IMR-90 (cell line): ENCODE results near the gene ARHGEF7. TPM values are rescaled to one million over a fixed set of nuclear protein-coding genes. Genes with fewer than 3 reads are reported as not detected.

Experiments used
- ATAC-seq: fragments of 200-7000 bp; cut with Tn5 transposase; 2 replicates; pipeline ENCODE4 v1.9.1; 2020; ENCODE audit warnings: low read depth, mild to moderate bottlenecking, moderate library complexity
- BruUV-seq: library from RNA; stranded (reverse); fragments of 400-500 nt; replicated peaks from 2 replicates; lab custom pipeline; 2021; lab: Mats Ljungman, UMichigan
- CTCF ChIA-PET: fragments of 300-600 bp; formaldehyde crosslinking; extraction: SDS; loops from one replicate; lab custom pipeline; 2021; ENCODE audit warnings: antibody characterized with exemption; lab: Yijun Ruan, JAX
- POLR2A ChIA-PET: fragments of 300-600 bp; sonication (Branson Sonifier 250); formaldehyde crosslinking; loops from one replicate; lab custom pipeline; 2022; ENCODE audit warnings: antibody characterized with exemption; ENCODE audit not compliant: unreplicated experiment; lab: Charles Lee
- DNase-seq: peaks from one replicate; pipeline ENCODE4 v3.0.0; 2013
- H2AFZ ChIP-seq: replicated peaks from 2 replicates; pipeline ENCODE3; 2013; ENCODE audit warnings: low read length, mild to moderate bottlenecking; ENCODE audit not compliant: poor library complexity
- H2AK5ac ChIP-seq: 2 replicates; pipeline ENCODE4 v1.6.1; 2013; ENCODE audit warnings: low read depth, low read length, inconsistent platforms
- H2AK9ac ChIP-seq: replicated peaks from 2 replicates; pipeline ENCODE3; 2013; ENCODE audit warnings: mild to moderate bottlenecking, low read depth, low read length, moderate library complexity; ENCODE audit not compliant: poor library complexity
- H2BK120ac ChIP-seq: 2 replicates; pipeline ENCODE4 v1.6.1; 2013; ENCODE audit warnings: low read depth, low read length, inconsistent platforms
- H2BK15ac ChIP-seq: 3 replicates; pipeline ENCODE4 v1.6.1; 2013; ENCODE audit warnings: low read depth, low read length, inconsistent platforms
- H2BK20ac ChIP-seq: 2 replicates; pipeline ENCODE4 v1.6.1; 2013; ENCODE audit warnings: low read depth, mild to moderate bottlenecking, inconsistent platforms, low read length, moderate library complexity
- H2BK5ac ChIP-seq: 2 replicates; pipeline ENCODE4 v1.6.1; 2013; ENCODE audit warnings: mild to moderate bottlenecking, low read depth, low read length, inconsistent platforms; ENCODE audit not compliant: poor library complexity, severe bottlenecking
- H3K14ac ChIP-seq: replicated peaks from 2 replicates; pipeline ENCODE4 v1.6.1; 2013; ENCODE audit warnings: low read depth, low read length, inconsistent platforms
- H3K18ac ChIP-seq: 2 replicates; pipeline ENCODE4 v1.6.1; 2013; ENCODE audit warnings: low read depth, low read length, control low read depth
- H3K23ac ChIP-seq: 2 replicates; pipeline ENCODE4 v1.6.1; 2013; ENCODE audit warnings: low read depth, low read length, inconsistent platforms
- H3K27ac ChIP-seq: 2 replicates; pipeline ENCODE4 v1.5.1; 2013; ENCODE audit warnings: mild to moderate bottlenecking, control low read depth, low read length; ENCODE audit not compliant: insufficient read depth
- H3K27me3 ChIP-seq: 2 replicates; pipeline ENCODE4 v1.6.1; 2013; ENCODE audit warnings: low read length; ENCODE audit not compliant: control insufficient read depth, insufficient read depth
- H3K36me3 ChIP-seq: 2 replicates; pipeline ENCODE4 v1.6.1; 2013; ENCODE audit warnings: low read length, mixed read lengths; ENCODE audit not compliant: control insufficient read depth, insufficient read depth
- H3K4ac ChIP-seq: 2 replicates; pipeline ENCODE4 v1.6.1; 2013; ENCODE audit warnings: low read depth, low read length, inconsistent platforms
- H3K4me1 ChIP-seq: 2 replicates; pipeline ENCODE4 v1.6.1; 2013; ENCODE audit warnings: low read length, mixed read lengths; ENCODE audit not compliant: control insufficient read depth, insufficient read depth
- H3K4me2 ChIP-seq: 2 replicates; pipeline ENCODE4 v1.6.1; 2013; ENCODE audit warnings: low read depth, mild to moderate bottlenecking, control low read depth, low read length, moderate library complexity
- H3K4me3 ChIP-seq: 2 replicates; pipeline ENCODE4 v1.5.1; 2013; ENCODE audit warnings: low read depth, mild to moderate bottlenecking, control low read depth, low read length, moderate library complexity; ENCODE audit not compliant: insufficient read depth
- H3K56ac ChIP-seq: 2 replicates; pipeline ENCODE4 v1.6.1; 2013; ENCODE audit warnings: low read length, inconsistent platforms; ENCODE audit not compliant: insufficient read depth; ENCODE audit errors: extremely low read depth
- H3K79me1 ChIP-seq, 2 experiments: 2 replicates each; pipeline ENCODE4 v1.6.1; 2013; ENCODE audit warnings: low read length in 2 of 2, inconsistent platforms in 1 of 2, low read depth in 1 of 2
- H3K9ac ChIP-seq: 2 replicates; pipeline ENCODE4 v1.6.1; 2013; ENCODE audit warnings: low read depth, low read length, control low read depth
- H3K9me1 ChIP-seq: 2 replicates; pipeline ENCODE4 v1.6.1; 2013; ENCODE audit warnings: low read length, inconsistent platforms; ENCODE audit not compliant: insufficient read depth
- H3K9me3 ChIP-seq: 2 replicates; pipeline ENCODE4 v1.6.1; 2013; ENCODE audit warnings: low read length; ENCODE audit not compliant: control insufficient read depth, insufficient read depth
- H4K20me1 ChIP-seq: 2 replicates; pipeline ENCODE4 v1.6.1; 2013; ENCODE audit warnings: low read length, inconsistent platforms; ENCODE audit not compliant: insufficient read depth
- H4K5ac ChIP-seq: 2 replicates; pipeline ENCODE4 v1.6.1; 2013; ENCODE audit warnings: mild to moderate bottlenecking, low read depth, low read length, control low read depth
- H4K8ac ChIP-seq, 2 experiments: 2 replicates each; pipeline ENCODE4 v1.6.1; 2013; ENCODE audit warnings: low read depth in 2 of 2, low read length in 2 of 2, control low read depth in 1 of 2, inconsistent platforms in 1 of 2
- H4K91ac ChIP-seq: 2 replicates; pipeline ENCODE4 v1.6.1; 2013; ENCODE audit warnings: low read depth, low read length, inconsistent platforms; ENCODE audit not compliant: insufficient read depth
- CEBPB ChIP-seq: IDR thresholded peaks from 2 replicates; pipeline ENCODE4 v1.6.1; 2012; ENCODE audit warnings: low read depth, low read length, improper control_type of control experiment
- CHD1 ChIP-seq: IDR thresholded peaks from 2 replicates; pipeline ENCODE4 v1.6.1; 2012; ENCODE audit warnings: low read depth, low read length, improper control_type of control experiment
- MAFK ChIP-seq: IDR thresholded peaks from 2 replicates; pipeline ENCODE4 v1.6.1; 2012; ENCODE audit warnings: low read depth, low read length, improper control_type of control experiment
- MAZ ChIP-seq: IDR thresholded peaks from 2 replicates; pipeline ENCODE4 v1.6.1; 2012; ENCODE audit warnings: low read depth, mild to moderate bottlenecking, low read length, improper control_type of control experiment, moderate library complexity, borderline replicate concordance
- RAD21 ChIP-seq: IDR thresholded peaks from 2 replicates; pipeline ENCODE4 v1.6.1; 2012; ENCODE audit warnings: low read length, improper control_type of control experiment
- WGBS, 2 experiments: methylation state at CpG; one replicate each; pipeline versions ENCODE4 v1.1.5 to v1.1.7; 2013; ENCODE audit warnings: missing lambda C conversion rate in 2 of 2; ENCODE audit not compliant: insufficient read length in 1 of 2; ENCODE audit errors: extremely low coverage in 2 of 2; 5-methylcytosine and 5-hydroxymethylcytosine counted together
- dilution Hi-C: fragments of 300-500 bp; cut with HindIII; formaldehyde crosslinking; loops from one replicate; pipeline ENCODE4 v1.14.3; 2018; ENCODE audit warnings: low sequenced_read_pairs; ENCODE audit not compliant: unreplicated experiment
- in situ Hi-C: fragments of 300-500 bp; cut with MboI; formaldehyde crosslinking; loops from 3 replicates; pipeline ENCODE4 v1.14.3; 2019; ENCODE audit warnings: low sequenced_read_pairs, inconsistent platforms, mixed read lengths
- intact Hi-C: fragments of 100-400 bp; cut with micrococcal nuclease; formaldehyde crosslinking; loops from 2 replicates; pipeline ENCODE4 v1.10.0; 2022
- polyA plus RNA-seq, 3 experiments: library from polyadenylated mRNA; depleted of rRNA; stranded (reverse); fragments of >200 nt; gene quantifications; 2 replicates each; pipeline ENCODE4 v1.2.3, GENCODE V29; 2012; ENCODE audit warnings: low replicate concordance in 1 of 3
- total RNA-seq: library from RNA; depleted of rRNA; stranded (reverse); fragments of >200 nt; gene quantifications from 2 replicates; pipeline ENCODE4 v1.2.3, GENCODE V29; 2012
- TF ChIP-seq, protein P1 (sequence below): conservative IDR thresholded peaks from 2 replicates; pipeline ENCODE4 v1.5.1; 2012; ENCODE audit warnings: mild to moderate bottlenecking, low read depth, low read length, improper control_type of control experiment
- TF ChIP-seq, protein P2 (sequence below): fragments of 150-350 bp; IDR thresholded peaks from 2 replicates; pipeline ENCODE4 v1.6.1; 2017; ENCODE audit warnings: mild to moderate bottlenecking, antibody characterized with exemption, low read length, low read depth
- TF ChIP-seq, protein P3 (sequence below): fragments of 150-350 bp; IDR thresholded peaks from 2 replicates; pipeline ENCODE4 v1.6.1; 2016; ENCODE audit warnings: low read depth, mild to moderate bottlenecking, low read length, moderate library complexity, borderline replicate concordance

The ARHGEF7 gene
- total and polyA plus RNA-seq, 2 of the 4 experiments (the other 2 are of a cell fraction), result 32.9 to 59.0 TPM

DNA sequence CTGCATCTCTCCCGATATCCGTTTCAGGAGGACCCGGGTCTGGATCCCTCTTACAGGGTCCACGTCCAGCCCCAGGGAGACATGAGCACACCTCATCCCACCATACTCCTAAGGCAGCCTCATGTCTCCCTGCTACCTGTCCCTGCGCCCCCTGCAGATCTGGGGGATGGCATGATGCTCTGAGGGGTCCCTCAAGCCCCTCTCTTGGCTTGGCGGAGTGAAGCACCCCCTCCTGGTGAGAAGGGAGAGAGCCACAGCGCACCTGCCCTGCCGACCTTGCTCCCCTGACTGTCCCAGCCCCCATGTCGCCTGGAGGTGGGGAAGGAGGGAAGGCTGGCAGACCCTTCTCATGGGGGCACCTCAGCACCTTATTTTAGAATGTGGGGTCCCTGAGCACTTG lies 21.5 kb upstream of the ARHGEF7 start:
- Histone ChIP-seq H3K4me1 (no peaks in the 10 kb centered on the region), H3K23ac (no peak overlapping the region)
- POLR2A ChIA-PET, result no interaction called here

More for the DNA sequence above, 21.5 kb upstream of the ARHGEF7 start:
- Histone ChIP-seq H4K20me1 (no peaks in the 10 kb centered on the region), H3K27me3 (peaks cover 68% of the 10 kb centered on the region), H2BK15ac (no peak overlapping the region), H2BK120ac (no peak overlapping the region), H2AFZ (no peak overlapping the region), H3K4me3 (no peak overlapping the region), H2BK5ac (no peak overlapping the region), H3K56ac (no peak overlapping the region), H3K4me2 (no peak overlapping the region), H3K79me1 (no peaks in the 10 kb centered on the region), H3K4ac (no peak overlapping the region), H3K9ac (no peak overlapping the region), H3K36me3 (no peaks in the 10 kb centered on the region), H3K9me1 (no peaks in the 10 kb centered on the region), H3K9me3 (no peaks in the 10 kb centered on the region; the same call in 1 of the 2 replicates), H2BK20ac (no peak overlapping the region), H4K91ac (no peak overlapping the region), H2AK5ac (no peak overlapping the region), H2AK9ac (no peak overlapping the region), H3K18ac (no peak overlapping the region), H3K14ac (no peak overlapping the region), H4K8ac (no peak overlapping the region), H3K27ac (no peak overlapping the region), H4K5ac (no peak overlapping the region)
- in situ Hi-C loops (no loop called here), intact Hi-C loops (no loop called here), dilution Hi-C loops (no loop called here)
- TF ChIP-seq, protein P1, sequence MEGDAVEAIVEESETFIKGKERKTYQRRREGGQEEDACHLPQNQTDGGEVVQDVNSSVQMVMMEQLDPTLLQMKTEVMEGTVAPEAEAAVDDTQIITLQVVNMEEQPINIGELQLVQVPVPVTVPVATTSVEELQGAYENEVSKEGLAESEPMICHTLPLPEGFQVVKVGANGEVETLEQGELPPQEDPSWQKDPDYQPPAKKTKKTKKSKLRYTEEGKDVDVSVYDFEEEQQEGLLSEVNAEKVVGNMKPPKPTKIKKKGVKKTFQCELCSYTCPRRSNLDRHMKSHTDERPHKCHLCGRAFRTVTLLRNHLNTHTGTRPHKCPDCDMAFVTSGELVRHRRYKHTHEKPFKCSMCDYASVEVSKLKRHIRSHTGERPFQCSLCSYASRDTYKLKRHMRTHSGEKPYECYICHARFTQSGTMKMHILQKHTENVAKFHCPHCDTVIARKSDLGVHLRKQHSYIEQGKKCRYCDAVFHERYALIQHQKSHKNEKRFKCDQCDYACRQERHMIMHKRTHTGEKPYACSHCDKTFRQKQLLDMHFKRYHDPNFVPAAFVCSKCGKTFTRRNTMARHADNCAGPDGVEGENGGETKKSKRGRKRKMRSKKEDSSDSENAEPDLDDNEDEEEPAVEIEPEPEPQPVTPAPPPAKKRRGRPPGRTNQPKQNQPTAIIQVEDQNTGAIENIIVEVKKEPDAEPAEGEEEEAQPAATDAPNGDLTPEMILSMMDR, result no peak
- no peak for TF ChIP-seq MAZ
- TF ChIP-seq, protein P2, sequence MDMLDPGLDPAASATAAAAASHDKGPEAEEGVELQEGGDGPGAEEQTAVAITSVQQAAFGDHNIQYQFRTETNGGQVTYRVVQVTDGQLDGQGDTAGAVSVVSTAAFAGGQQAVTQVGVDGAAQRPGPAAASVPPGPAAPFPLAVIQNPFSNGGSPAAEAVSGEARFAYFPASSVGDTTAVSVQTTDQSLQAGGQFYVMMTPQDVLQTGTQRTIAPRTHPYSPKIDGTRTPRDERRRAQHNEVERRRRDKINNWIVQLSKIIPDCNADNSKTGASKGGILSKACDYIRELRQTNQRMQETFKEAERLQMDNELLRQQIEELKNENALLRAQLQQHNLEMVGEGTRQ, result no peak
- TF ChIP-seq RAD21, result no peak
- TF ChIP-seq CEBPB, result no peak
- no peak for TF ChIP-seq CHD1
- TF ChIP-seq, protein P3, sequence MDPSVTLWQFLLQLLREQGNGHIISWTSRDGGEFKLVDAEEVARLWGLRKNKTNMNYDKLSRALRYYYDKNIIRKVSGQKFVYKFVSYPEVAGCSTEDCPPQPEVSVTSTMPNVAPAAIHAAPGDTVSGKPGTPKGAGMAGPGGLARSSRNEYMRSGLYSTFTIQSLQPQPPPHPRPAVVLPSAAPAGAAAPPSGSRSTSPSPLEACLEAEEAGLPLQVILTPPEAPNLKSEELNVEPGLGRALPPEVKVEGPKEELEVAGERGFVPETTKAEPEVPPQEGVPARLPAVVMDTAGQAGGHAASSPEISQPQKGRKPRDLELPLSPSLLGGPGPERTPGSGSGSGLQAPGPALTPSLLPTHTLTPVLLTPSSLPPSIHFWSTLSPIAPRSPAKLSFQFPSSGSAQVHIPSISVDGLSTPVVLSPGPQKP, result no peak
- no peak for TF ChIP-seq MAFK
- WGBS, 2 experiments, result no CpG with 5 or more reads among the region's 9 CpGs
- CTCF ChIA-PET, result no interaction called here
- ATAC-seq (no peak), DNase-seq (no peak)
- BruUV-seq, result no TSS peak
